Measurements from ENCODE around the gene TRAM2. TPM values are rescaled to one million over a fixed set of nuclear protein-coding genes. Genes with fewer than 3 reads are reported as not detected.

The TRAM2 gene
- total and polyA plus RNA-seq, 9 of the 15 experiments (the other 6 are each of a cell fraction or from before 2014, with no cell fraction given), result 2.6 to 13.3 (median 8.9) TPM

DNA sequence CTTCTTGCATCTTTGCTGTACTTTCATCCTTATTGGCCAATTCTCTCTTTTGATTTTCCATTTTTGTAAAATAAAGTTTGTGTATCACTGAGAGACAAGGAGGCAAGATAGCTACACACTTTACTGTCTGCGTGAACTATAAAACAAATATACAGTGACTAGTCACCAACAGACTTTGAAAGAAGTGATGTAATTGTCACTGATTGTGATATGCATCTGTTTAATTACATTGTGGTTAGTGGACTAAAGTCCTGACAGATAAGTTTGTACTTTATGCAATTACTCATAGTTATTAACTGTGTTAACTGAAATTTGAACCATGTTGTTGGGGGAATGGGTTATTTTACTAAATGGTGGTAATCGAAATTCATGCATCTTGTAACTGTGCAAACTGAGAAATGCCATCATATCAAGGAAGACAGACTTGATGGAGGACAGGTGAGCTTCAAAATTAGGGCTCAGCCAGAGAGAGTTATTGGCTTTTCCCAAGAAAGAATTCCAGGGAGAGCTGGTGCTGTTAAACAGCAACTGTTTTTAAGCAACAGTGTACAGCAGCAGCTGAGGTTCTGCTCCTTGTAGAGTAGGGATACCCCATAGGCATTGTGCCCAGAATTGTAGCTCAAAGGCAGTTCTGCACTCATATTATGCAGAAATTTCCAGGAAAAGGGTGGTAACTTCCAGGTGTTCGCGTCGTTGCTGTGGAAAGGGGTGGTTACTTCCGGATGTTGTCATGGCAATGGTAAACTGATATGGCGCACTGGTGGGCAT, 93.8 kb downstream of the TRAM2 start (continued):
- TF ChIP-seq, protein P1, sequence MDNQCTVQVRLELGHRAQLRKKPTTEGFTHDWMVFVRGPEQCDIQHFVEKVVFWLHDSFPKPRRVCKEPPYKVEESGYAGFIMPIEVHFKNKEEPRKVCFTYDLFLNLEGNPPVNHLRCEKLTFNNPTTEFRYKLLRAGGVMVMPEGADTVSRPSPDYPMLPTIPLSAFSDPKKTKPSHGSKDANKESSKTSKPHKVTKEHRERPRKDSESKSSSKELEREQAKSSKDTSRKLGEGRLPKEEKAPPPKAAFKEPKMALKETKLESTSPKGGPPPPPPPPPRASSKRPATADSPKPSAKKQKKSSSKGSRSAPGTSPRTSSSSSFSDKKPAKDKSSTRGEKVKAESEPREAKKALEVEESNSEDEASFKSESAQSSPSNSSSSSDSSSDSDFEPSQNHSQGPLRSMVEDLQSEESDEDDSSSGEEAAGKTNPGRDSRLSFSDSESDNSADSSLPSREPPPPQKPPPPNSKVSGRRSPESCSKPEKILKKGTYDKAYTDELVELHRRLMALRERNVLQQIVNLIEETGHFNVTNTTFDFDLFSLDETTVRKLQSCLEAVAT (IDR thresholded peaks at IDR 0.05), result peak in 1 of 2 experiments; percentile 67; a peak in 1 of 4 replicates
- TF ChIP-seq MXI1 (IDR thresholded peaks at IDR 0.05; ENCODE audit: low read depth, low read length) (peak; percentile 86), ZNF778 (CRISPR knock-in tag; IDR thresholded peaks at IDR 0.05) (no peak), HES1 (IDR thresholded peaks at IDR 0.05; ENCODE audit: low read depth) (peak; percentile 76), ZNF24 (IDR thresholded peaks at IDR 0.05) (no peak), CC2D1A (IDR thresholded peaks at IDR 0.05) (no peak), SRSF7 (optimal IDR thresholded peaks at IDR 0.05; ENCODE audit: low read depth, low read length) (no peak), MAZ (CRISPR knock-in tag; conservative IDR thresholded peaks at IDR 0.05 in 1 of 2, IDR thresholded peaks at IDR 0.05 in 1 of 2) (no peak), ARNT (IDR thresholded peaks at IDR 0.05) (peak in 1 of 2 experiments; percentile 61; a peak in 2 of 4 replicates), ZNF592 (IDR thresholded peaks at IDR 0.05) (no peak), ZNF431 (CRISPR knock-in tag; IDR thresholded peaks at IDR 0.05) (no peak), HNRNPH1 (optimal IDR thresholded peaks at IDR 0.05; ENCODE audit: low read depth, low read length) (no peak), SMARCA4 (IDR thresholded peaks at IDR 0.05) (peak; percentile 83; the same call in 1 of the 2 replicates), MCM7 (IDR thresholded peaks at IDR 0.05) (peak in 1 of 2 experiments; percentile 71; a peak in 1 of 4 replicates), TARDBP (IDR thresholded peaks at IDR 0.05) (no peak), JUN (IDR thresholded peaks at IDR 0.05; ENCODE audit: borderline replicate concordance, low read depth, low read length) (peak; percentile 66), JUN (CRISPR knock-in tag; IDR thresholded peaks at IDR 0.05; ENCODE audit: borderline replicate concordance) (no peak), NR2C1 (IDR thresholded peaks at IDR 0.05) (no peak), NR2C1 (tag; IDR thresholded peaks at IDR 0.05) (no peak)
- TF ChIP-seq, protein P2, sequence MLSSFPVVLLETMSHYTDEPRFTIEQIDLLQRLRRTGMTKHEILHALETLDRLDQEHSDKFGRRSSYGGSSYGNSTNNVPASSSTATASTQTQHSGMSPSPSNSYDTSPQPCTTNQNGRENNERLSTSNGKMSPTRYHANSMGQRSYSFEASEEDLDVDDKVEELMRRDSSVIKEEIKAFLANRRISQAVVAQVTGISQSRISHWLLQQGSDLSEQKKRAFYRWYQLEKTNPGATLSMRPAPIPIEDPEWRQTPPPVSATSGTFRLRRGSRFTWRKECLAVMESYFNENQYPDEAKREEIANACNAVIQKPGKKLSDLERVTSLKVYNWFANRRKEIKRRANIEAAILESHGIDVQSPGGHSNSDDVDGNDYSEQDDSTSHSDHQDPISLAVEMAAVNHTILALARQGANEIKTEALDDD (IDR thresholded peaks at IDR 0.05), result peak; percentile 98
- TF ChIP-seq, protein P3, sequence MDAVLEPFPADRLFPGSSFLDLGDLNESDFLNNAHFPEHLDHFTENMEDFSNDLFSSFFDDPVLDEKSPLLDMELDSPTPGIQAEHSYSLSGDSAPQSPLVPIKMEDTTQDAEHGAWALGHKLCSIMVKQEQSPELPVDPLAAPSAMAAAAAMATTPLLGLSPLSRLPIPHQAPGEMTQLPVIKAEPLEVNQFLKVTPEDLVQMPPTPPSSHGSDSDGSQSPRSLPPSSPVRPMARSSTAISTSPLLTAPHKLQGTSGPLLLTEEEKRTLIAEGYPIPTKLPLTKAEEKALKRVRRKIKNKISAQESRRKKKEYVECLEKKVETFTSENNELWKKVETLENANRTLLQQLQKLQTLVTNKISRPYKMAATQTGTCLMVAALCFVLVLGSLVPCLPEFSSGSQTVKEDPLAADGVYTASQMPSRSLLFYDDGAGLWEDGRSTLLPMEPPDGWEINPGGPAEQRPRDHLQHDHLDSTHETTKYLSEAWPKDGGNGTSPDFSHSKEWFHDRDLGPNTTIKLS (IDR thresholded peaks at IDR 0.05; ENCODE audit: borderline replicate concordance, low read depth), result no peak
